HFFc6 (cell line): ENCODE results near the gene AGAP6. TPM values are rescaled to one million over a fixed set of nuclear protein-coding genes. Genes with fewer than 3 reads are reported as not detected.
"Not testable (repeated sequence)": the region's sequence is repeated elsewhere in the genome, so short reads cannot be mapped to it uniquely, and the experiment has no call there.

Source experiments
- DNase-seq: peaks from one replicate; pipeline ENCODE4 v3.0.0-alpha.2; 2018
- H3K27ac Mint-ChIP-seq: 2 replicates; pipeline ENCODE4 v1.8.0; 2020; ENCODE audit warnings: mild to moderate bottlenecking, mixed read lengths
- H3K27me3 Mint-ChIP-seq: 2 replicates; pipeline ENCODE4 v1.8.0; 2021; ENCODE audit warnings: mild to moderate bottlenecking, moderate library complexity, mixed read lengths; ENCODE audit not compliant: insufficient read depth
- H3K36me3 Mint-ChIP-seq: 2 replicates; pipeline ENCODE4 v1.8.0; 2021; ENCODE audit warnings: low read depth, mixed read lengths
- H3K4me1 Mint-ChIP-seq: 2 replicates; pipeline ENCODE4 v1.8.0; 2020; ENCODE audit warnings: low read depth, mixed read lengths
- H3K4me3 Mint-ChIP-seq: 2 replicates; pipeline ENCODE4 v1.8.0; 2020; ENCODE audit warnings: mild to moderate bottlenecking, moderate library complexity, mixed read lengths
- H3K9me3 Mint-ChIP-seq: 2 replicates; pipeline ENCODE4 v1.8.0; 2020; ENCODE audit warnings: mild to moderate bottlenecking, mixed read lengths
- total RNA-seq, 6 experiments: library from RNA; stranded (reverse); fragmentation: NEBNext Ultra II Directional; extraction: Animal tissue kit (Norgen Biotek cat#: 25700); gene quantifications; 2 replicates in 1 of 6; 3 replicates in 5 of 6; pipeline ENCODE4 v1.2.3, GENCODE V29; 2021
- TF ChIP-seq, protein P1 (sequence below): fragments of 200-600 bp; sonication (generic); IDR thresholded peaks from 2 replicates; pipeline ENCODE4 v1.5.0; 2021; ENCODE audit warnings: antibody characterized with exemption, mild to moderate bottlenecking

The AGAP6 gene
- total RNA-seq, 6 experiments from 2014 or later, result 4.0 to 6.6 (median 4.9) TPM

DNA sequence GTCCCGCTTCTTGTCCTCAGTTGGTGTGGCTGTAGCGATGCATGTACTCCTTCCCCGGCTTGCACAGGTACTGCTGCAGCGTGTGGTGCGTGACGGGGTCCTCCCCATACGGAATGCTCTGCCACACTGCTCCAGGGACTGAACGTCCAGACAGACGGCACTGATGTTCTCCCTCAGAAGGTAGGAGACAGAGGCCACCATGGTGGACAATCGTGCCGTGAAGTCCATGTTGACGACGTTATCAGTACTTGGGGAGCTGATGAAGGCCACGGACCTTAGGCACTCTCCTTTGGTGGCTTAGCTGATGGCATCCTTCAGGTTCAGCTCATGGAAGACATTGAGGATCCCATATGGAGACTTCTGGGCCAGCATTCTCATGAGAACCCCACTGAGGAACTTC lies 37.4 kb downstream of the AGAP6 start:
- H3K27me3 Mint-ChIP-seq, result peaks cover 39% of the 10 kb centered on the region
- TF ChIP-seq, protein P1, sequence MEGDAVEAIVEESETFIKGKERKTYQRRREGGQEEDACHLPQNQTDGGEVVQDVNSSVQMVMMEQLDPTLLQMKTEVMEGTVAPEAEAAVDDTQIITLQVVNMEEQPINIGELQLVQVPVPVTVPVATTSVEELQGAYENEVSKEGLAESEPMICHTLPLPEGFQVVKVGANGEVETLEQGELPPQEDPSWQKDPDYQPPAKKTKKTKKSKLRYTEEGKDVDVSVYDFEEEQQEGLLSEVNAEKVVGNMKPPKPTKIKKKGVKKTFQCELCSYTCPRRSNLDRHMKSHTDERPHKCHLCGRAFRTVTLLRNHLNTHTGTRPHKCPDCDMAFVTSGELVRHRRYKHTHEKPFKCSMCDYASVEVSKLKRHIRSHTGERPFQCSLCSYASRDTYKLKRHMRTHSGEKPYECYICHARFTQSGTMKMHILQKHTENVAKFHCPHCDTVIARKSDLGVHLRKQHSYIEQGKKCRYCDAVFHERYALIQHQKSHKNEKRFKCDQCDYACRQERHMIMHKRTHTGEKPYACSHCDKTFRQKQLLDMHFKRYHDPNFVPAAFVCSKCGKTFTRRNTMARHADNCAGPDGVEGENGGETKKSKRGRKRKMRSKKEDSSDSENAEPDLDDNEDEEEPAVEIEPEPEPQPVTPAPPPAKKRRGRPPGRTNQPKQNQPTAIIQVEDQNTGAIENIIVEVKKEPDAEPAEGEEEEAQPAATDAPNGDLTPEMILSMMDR, result no peak

DNA sequence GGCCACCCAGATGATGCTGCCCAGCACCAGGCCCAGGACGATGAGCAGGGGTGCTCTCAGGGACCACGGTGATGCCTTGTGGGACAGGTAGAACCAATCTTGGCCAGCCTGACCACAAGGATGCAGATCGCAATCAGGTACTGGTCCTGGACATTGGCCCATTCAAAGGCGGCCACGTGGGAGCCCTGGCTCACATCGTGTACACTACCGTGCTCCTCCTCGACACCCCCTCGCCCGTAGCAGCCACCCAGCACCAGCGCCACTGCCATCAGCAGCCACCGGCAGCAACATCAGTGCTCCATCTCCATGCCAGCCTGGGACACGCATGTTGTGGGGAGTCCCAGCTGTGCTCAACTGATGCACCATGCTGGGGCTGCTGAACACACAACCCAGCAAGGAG lies 39.0 kb downstream of the AGAP6 start:
- peaks cover 43% of the 10 kb centered on the region for H3K27me3 Mint-ChIP-seq
- H3K4me1 Mint-ChIP-seq, result no peaks in the 10 kb centered on the region
- H3K36me3 Mint-ChIP-seq, result peaks cover 7% of the 10 kb centered on the region; the same call in 1 of the 2 replicates
- no peak for DNase-seq
- H3K9me3 Mint-ChIP-seq, result peaks cover 10% of the 10 kb centered on the region; the same call in 1 of the 2 replicates
- TF ChIP-seq, protein P1, result no peak
- H3K4me3 Mint-ChIP-seq, result no peak overlapping the region
- no peak overlapping the region for H3K27ac Mint-ChIP-seq

More for the DNA sequence above, 37.4 kb downstream of the AGAP6 start:
- Mint-ChIP-seq H3K27ac (no peak overlapping the region), H3K9me3 (peaks cover 10% of the 10 kb centered on the region; the same call in 1 of the 2 replicates), H3K4me1 (no peaks in the 10 kb centered on the region), H3K4me3 (no peak overlapping the region), H3K36me3 (peaks cover 7% of the 10 kb centered on the region; the same call in 1 of the 2 replicates)
- no peak for DNase-seq

DNA sequence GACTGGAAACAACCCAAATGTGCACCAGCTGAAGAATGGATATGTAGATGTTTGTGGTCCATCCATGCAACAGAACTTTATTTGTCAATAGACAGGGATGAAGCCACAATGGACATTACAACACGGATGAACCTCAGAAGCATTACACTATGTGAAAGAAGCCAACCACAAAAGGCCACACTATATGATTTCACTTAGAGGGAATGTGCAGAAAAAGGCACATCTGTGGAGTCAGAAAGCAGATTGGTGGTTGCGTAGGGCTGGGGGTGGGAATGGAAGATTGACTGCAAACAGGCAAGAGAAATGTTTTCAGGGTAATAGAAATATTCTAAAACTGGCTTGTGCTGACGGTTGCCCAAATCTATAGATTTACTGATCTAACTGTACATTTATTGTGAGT lies 45.3 kb downstream of the AGAP6 start:
- DNase-seq, result peak; percentile 57
- Mint-ChIP-seq H3K9me3 (no peaks in the 10 kb centered on the region), H3K27ac (no peak overlapping the region), H3K4me1 (no peaks in the 10 kb centered on the region), H3K36me3 (no peaks in the 10 kb centered on the region), H3K27me3 (peaks cover 16% of the 10 kb centered on the region), H3K4me3 (no peak overlapping the region)
- TF ChIP-seq, protein P1, result no peak

DNA sequence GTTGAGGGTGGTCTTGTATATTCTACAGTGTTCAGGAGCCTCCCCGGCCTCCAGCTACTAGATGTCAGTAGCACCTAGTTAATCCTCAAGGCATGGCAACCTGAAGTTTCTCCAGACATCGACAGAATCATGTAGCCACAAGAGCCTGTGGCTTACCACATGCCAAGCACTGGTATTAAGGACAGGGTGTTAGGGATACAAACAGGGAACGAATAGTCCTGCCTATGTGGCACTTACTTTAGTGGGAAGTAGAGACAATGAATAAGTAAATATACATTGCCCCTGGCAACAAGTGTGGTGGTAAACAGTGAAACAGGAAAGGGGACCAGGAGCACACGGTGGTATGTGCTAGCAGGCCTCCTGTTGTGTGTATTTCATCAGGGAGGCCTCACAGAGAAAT lies 47.1 kb downstream of the AGAP6 start:
- DNase-seq, H3K4me3 Mint-ChIP-seq, H3K9me3 Mint-ChIP-seq, H3K36me3 Mint-ChIP-seq, H3K27ac Mint-ChIP-seq, H3K4me1 Mint-ChIP-seq: not testable (repeated sequence)
- H3K27me3 Mint-ChIP-seq, result peaks cover 11% of the 10 kb centered on the region

DNA sequence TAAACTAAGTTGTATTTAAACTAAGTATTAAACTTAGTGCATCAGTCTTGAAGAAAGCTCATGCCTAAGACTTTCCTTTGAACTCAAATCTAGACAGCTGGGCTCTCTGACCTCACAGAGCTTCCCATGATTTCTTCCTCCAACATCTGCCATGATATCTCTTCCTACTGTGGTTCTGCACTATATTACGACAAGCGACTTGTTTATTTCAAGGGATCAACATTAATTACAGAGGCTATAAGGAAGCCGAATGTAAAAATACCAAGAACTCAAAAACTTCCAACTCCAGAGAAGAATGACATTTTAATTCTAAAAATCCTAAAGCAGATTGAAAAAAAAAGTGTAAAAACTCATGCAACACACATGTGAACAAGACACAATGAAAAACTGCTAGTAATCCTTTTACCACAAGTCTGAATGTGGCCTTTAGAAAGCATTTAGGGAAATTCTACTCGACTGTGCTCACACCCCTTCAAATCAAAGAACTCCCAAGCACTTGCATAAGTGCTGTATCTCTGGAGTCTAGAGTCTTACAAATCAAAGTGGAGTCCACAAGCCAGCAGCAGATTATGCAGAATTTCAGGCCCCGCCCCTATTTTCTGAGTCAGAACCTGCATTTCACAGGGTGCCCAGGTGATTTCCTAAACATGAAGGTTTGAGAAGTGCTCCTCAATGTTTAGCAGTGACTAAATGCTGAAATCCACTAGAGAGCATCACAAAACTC lies 56.9 kb downstream of the AGAP6 start:
- Mint-ChIP-seq H3K27ac (no peak overlapping the region), H3K9me3 (no peaks in the 10 kb centered on the region), H3K4me3 (no peak overlapping the region), H3K27me3 (peaks cover 2% of the 10 kb centered on the region; the same call in 1 of the 2 replicates), H3K4me1 (peaks cover 17% of the 10 kb centered on the region), H3K36me3 (no peaks in the 10 kb centered on the region; the same call in 1 of the 2 replicates)
- DNase-seq, result peak; percentile 21
- TF ChIP-seq, protein P1, result no peak

DNA sequence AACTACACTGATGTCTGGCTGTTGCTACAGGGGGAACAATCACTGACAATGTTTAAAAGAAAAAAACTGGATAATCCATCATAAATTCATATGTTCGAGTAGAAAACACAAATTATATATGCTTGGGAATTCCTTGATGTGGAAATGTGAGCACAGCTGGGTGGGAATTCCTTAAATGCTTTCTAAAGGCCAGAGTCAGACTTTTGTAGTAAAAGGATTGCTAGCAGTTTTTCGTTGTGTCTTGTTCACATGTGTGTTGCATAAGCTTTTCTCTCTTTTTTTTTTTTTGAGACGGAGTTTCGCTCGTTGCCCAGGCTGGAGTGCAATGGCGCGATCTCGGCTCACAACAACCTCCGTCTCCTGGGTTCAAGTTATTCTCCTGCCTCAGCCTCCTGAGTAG lies 58.3 kb downstream of the AGAP6 start:
- H3K4me3 Mint-ChIP-seq, DNase-seq, H3K27me3 Mint-ChIP-seq, H3K27ac Mint-ChIP-seq, H3K36me3 Mint-ChIP-seq, H3K9me3 Mint-ChIP-seq: not testable (repeated sequence)
- peaks cover 11% of the 10 kb centered on the region for H3K4me1 Mint-ChIP-seq

DNA sequence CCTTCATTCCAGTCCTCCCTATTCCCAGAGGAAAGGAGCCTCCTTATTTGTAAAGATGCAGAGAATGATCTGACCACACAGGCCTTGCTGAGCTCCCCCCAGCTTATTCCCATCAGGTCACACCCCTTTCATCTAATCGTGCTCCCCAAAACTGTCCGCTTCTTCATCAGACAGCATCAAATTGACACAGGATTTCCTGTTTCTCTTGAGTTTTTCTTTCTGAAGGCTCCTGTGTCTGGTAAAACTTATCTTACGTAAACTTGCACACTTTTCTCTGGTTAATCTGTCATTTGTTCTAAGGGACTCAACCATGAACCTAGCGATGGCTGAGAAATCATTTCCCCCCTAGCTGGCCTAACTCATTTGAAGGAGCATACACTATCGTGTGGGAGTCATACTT lies 59.4 kb downstream of the AGAP6 start:
- H3K4me3 Mint-ChIP-seq, DNase-seq, H3K27ac Mint-ChIP-seq, H3K9me3 Mint-ChIP-seq, H3K36me3 Mint-ChIP-seq, H3K27me3 Mint-ChIP-seq: not testable (repeated sequence)
- peaks cover 21% of the 10 kb centered on the region for H3K4me1 Mint-ChIP-seq

DNA sequence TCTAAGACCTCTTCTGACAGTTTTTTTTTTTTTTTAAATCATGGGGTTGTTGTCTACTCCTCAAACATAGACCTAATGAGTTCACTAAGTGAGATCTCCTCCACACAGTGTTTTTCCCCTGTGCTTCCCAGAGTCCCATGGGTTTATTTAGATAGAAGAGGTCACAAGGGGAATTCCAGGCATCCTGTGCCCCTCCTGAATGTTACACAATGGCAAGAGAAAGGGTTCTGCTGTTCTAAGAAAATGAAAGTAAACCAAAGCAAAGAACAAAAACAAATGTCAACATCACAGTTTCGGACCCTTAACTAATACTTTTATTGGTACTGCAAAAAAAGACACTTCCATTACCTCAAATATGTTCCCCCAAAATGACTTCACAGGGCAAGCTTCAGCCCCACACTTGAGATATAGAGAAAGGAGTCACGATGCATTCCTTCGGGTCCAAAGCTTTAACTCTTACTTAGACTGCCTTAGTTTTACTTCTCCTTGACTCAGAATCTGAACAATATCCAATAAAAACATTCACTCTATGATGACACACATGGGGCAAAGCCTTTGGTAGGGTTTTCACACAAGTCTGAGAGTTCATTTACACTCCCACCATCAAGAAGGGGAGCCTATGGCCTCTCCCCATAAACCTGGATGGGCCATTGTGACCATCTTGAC lies 63.9 kb downstream of the AGAP6 start:
- Mint-ChIP-seq H3K4me1 (peaks cover 16% of the 10 kb centered on the region), H3K4me3 (peak overlapping the region; percentile 75), H3K27ac (peak overlapping the region; percentile 68)
- not testable (repeated sequence) for H3K36me3 Mint-ChIP-seq, H3K27me3 Mint-ChIP-seq, H3K9me3 Mint-ChIP-seq
- DNase-seq, result peak; percentile 24

DNA sequence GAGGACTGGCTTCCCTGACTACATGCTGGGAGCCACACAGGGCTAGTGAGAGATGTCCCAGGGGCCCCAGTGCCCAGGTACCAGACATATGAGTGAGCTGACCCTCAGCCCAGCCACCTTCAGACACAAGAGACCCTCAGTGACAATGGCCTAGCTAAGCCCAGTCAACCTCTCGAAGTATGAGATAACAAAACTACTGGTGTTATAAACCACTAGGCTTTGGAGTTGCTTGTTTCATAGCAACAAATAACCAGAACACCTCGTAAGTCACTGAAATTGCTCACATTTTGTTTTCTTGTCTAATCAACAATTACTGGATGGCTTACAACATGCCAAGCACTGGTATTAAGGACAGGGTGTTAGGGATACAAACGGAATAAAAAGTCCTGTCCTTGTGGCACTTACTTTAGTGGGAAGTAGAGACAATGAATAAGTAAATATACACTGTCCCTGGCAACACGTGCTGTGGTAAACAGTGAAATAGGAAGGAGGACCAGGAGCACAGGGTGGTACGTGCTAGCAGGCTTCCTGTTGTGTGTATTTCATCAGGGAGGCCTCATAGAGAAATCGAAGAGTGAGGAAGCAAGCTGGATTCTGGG lies 64.7 kb downstream of the AGAP6 start:
- H3K36me3 Mint-ChIP-seq, H3K27me3 Mint-ChIP-seq, DNase-seq, H3K9me3 Mint-ChIP-seq, H3K4me3 Mint-ChIP-seq: not testable (repeated sequence)
- peaks cover 16% of the 10 kb centered on the region for H3K4me1 Mint-ChIP-seq
- peak overlapping the region; percentile 68; the same call in 1 of the 2 replicates for H3K27ac Mint-ChIP-seq
